ENCODE measurements around the gene IVD. TPM values are rescaled to one million over a fixed set of nuclear protein-coding genes. Genes with fewer than 3 reads are reported as not detected.

IVD gene
- total RNA-seq, 4 donors from 2014 or later: 24.9 to 101 (median 48.0) TPM

- no peak for TF ChIP-seq CTCF (IDR thresholded peaks at IDR 0.05; ENCODE audit: low read depth)
These were observed 43.7 kb downstream of the IVD start for GRCh38 chr15:40449275-40449674.

- no peak for TF ChIP-seq CTCF (IDR thresholded peaks at IDR 0.05; ENCODE audit: low read depth)
These were observed 44.5 kb downstream of the IVD start for GRCh38 chr15:40450047-40450446.

- TF ChIP-seq CTCF (IDR thresholded peaks at IDR 0.05; ENCODE audit: low read depth): no peak
These were observed 46.0 kb downstream of the IVD start for GRCh38 chr15:40451527-40452158.

- TF ChIP-seq CTCF (IDR thresholded peaks at IDR 0.05; ENCODE audit: low read depth): no peak
These were observed 46.9 kb downstream of the IVD start for GRCh38 chr15:40452296-40453090.

- TF ChIP-seq CTCF (IDR thresholded peaks at IDR 0.05; ENCODE audit: low read depth): no peak
These were observed 49.4 kb downstream of the IVD start for GRCh38 chr15:40454904-40455391.

- no peak for TF ChIP-seq CTCF (IDR thresholded peaks at IDR 0.05; ENCODE audit: low read depth)
These were observed 50.7 kb downstream of the IVD start for GRCh38 chr15:40456299-40456712.

GRCh38 chr15:40456738-40457137 is 51.1 kb downstream of the IVD start:
- TF ChIP-seq CTCF (IDR thresholded peaks at IDR 0.05; ENCODE audit: low read depth): no peak
